ENCODE data around the gene VSIG10.

VSIG10 gene

DNA sequence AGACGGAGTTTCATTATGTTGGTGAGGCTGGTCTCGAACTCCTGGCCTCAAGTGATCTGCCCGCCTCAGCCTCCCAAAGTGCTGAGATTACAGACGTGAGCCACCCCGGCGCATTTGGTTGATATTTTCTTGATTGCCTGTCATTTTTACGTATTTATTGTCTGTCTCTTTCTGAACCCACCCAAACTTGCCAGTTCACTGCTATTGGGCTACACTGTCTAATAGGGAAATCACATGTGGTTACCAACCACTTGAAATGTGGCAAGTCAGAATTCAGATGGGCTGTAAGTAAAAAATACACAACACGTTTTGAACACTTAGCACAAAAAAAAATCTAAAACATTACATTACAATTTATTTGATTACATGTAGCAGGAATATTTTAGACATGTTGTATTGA, 44.9 kb downstream of the VSIG10 start:
- Histone ChIP-seq H3K9ac (ENCODE audit: low read length) (peak overlapping the region; percentile 49), H2AK5ac (ENCODE audit: low read length) (no peak overlapping the region)

DNA sequence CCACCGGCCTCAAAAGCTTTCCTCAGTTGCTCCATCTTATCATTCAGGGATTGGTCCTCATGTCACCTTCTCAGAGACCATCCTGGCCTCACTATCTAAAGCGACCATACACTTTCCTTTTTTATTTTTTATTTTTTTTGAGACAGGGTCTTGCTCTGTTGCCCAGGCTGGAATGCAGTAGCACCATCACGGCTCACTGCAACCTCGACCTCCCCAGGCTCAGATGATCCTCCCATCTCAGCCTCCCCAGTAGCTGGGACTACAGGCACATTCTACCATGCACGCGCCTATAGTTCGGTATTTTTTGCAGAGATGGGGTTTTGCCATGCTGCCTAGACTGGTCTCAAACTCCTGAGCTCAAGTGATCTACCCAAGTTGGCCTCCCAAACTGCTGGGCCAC, 45.6 kb downstream of the VSIG10 start:
- Histone ChIP-seq H3K9ac (ENCODE audit: low read length) (no peak overlapping the region), H3K36me3 (ENCODE audit: control insufficient read depth, insufficient read depth, low read length) (no peaks in the 10 kb centered on the region), H3K27me3 (ENCODE audit: insufficient read depth, low read length, poor library complexity) (no peaks in the 10 kb centered on the region), H3K79me1 (ENCODE audit: low read length) (peaks cover 9% of the 10 kb centered on the region), H3K56ac (ENCODE audit: low read length) (no peak overlapping the region), H3K4ac (ENCODE audit: low read depth, low read length) (no peak overlapping the region), H4K8ac (ENCODE audit: low read depth, low read length) (no peak overlapping the region), H3K23ac (ENCODE audit: low read length) (no peak overlapping the region), H2BK15ac (replicated peaks; ENCODE audit: low read depth) (no peak overlapping the region), H3K79me2 (ENCODE audit: control insufficient read depth, insufficient read depth, low read length) (peaks cover 17% of the 10 kb centered on the region), H3K4me2 (ENCODE audit: low read length) (no peak overlapping the region), H3K27ac (ENCODE audit: low read depth, low read length) (no peak overlapping the region), H3K18ac (ENCODE audit: low read length) (no peak overlapping the region), H3K4me1 (ENCODE audit: control insufficient read depth, low read depth, low read length) (peaks cover 4% of the 10 kb centered on the region), H2AK5ac (ENCODE audit: low read length) (no peak overlapping the region), H4K5ac (ENCODE audit: low read length) (no peak overlapping the region), H3K4me3 (ENCODE audit: low read length) (no peak overlapping the region), H2BK5ac (ENCODE audit: low read length) (no peak overlapping the region), H2BK120ac (ENCODE audit: low read depth, low read length) (no peak overlapping the region)
- no peak for DNase-seq
- no CpG with 5 or more reads among the region's 7 CpGs for WGBS (ENCODE audit: extremely low coverage, insufficient coverage, low lambda C conversion rate)

More for the DNA sequence above, 44.9 kb downstream of the VSIG10 start:
- Histone ChIP-seq H3K79me2 (ENCODE audit: control insufficient read depth, insufficient read depth, low read length) (peaks cover 15% of the 10 kb centered on the region), H2BK5ac (ENCODE audit: low read length) (no peak overlapping the region), H3K4me3 (ENCODE audit: low read length) (no peak overlapping the region), H3K4me2 (ENCODE audit: low read length) (no peak overlapping the region), H3K27me3 (ENCODE audit: insufficient read depth, low read length, poor library complexity) (no peaks in the 10 kb centered on the region), H3K79me1 (ENCODE audit: low read length) (peaks cover 5% of the 10 kb centered on the region), H3K4me1 (ENCODE audit: control insufficient read depth, low read depth, low read length) (peaks cover 4% of the 10 kb centered on the region), H3K27ac (ENCODE audit: low read depth, low read length) (no peak overlapping the region), H2BK120ac (ENCODE audit: low read depth, low read length) (no peak overlapping the region), H3K4ac (ENCODE audit: low read depth, low read length) (no peak overlapping the region), H4K8ac (ENCODE audit: low read depth, low read length) (no peak overlapping the region), H2BK15ac (replicated peaks; ENCODE audit: low read depth) (no peak overlapping the region), H3K23ac (ENCODE audit: low read length) (no peak overlapping the region), H3K18ac (ENCODE audit: low read length) (peak overlapping the region; percentile 70), H3K56ac (ENCODE audit: low read length) (peak overlapping the region; percentile 65), H4K5ac (ENCODE audit: low read length) (no peak overlapping the region), H3K36me3 (ENCODE audit: control insufficient read depth, insufficient read depth, low read length) (no peaks in the 10 kb centered on the region)
- no peak for DNase-seq
- WGBS (ENCODE audit: extremely low coverage, insufficient coverage, low lambda C conversion rate) = no CpG with 5 or more reads among the region's 8 CpGs

DNA sequence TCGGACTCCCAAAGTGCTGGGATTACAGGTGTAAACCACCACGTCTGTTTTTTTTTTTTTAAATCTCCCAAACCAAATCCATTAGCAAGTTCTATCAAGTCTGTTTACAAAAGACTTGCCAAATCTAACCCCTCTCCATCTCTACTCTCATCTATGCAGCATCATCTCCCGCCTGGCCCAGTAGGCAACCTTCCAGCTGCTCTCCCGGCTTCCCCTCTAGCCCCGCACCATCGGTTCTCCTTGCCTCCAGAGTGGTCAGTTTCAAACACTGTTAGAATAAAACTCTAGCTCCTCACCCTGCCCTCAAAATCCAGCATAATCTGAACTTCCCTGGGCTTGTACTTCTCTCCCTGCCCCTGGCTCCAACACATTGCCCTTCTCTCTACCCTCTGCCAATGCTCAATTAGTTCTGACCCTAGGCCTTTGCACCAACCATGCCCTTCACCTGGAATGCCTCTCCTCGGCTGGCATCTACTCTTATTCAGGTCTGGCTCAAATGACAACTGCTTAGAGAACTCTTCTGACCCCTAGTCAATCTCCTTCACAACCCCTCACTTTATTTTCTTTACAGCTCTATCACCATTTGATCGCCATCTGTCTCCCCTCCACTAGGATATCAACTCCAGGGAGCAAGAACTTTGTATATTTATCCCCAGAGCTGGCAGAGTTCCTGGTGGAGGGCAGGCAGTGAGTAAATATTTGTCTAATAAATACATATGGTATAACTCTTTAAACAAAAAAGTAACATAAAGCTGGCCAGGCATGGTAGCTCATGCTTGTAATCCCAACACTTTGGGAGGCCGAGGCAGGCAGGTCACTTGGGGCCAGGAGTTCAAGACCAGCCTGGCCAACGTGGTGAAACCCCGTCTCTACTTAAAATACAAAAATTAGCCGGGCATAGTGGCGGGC, 47.7 kb downstream of the VSIG10 start:
- Histone ChIP-seq H3K27ac (ENCODE audit: low read depth, low read length) (no peak overlapping the region), H2BK15ac (replicated peaks; ENCODE audit: low read depth) (no peak overlapping the region)
- WGBS (ENCODE audit: extremely low coverage, insufficient coverage, low lambda C conversion rate) = no CpG with 5 or more reads among the region's 13 CpGs

DNA sequence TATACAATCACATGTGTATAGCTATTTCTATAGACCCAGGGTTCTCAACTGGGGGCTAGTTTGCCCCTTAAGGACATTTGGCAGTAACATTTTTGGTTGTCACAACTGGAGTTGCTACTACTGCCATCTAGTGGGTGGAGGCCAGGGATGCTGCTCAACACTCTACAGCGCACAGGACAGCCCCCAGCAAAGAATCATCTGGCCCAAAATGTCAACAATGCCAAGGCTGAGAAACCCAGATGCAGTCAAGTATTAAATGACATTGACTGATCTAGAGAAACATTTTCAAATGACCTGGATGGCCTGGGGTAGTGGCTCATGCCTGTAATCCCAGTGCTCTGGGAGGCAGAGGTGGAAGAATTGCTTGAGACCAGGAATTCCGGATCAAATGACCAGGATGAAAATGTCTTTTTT, 48.7 kb downstream of the VSIG10 start:
- no CpG with 5 or more reads among the region's 2 CpGs for WGBS (ENCODE audit: extremely low coverage, insufficient coverage, low lambda C conversion rate)
- Histone ChIP-seq H3K79me2 (ENCODE audit: control insufficient read depth, insufficient read depth, low read length) (peaks cover 23% of the 10 kb centered on the region), H3K23ac (ENCODE audit: low read length) (no peak overlapping the region), H3K9ac (ENCODE audit: low read length) (no peak overlapping the region), H3K56ac (ENCODE audit: low read length) (no peak overlapping the region), H2BK15ac (replicated peaks; ENCODE audit: low read depth) (no peak overlapping the region), H3K18ac (ENCODE audit: low read length) (no peak overlapping the region), H2BK5ac (ENCODE audit: low read length) (no peak overlapping the region), H3K4me2 (ENCODE audit: low read length) (no peak overlapping the region), H4K8ac (ENCODE audit: low read depth, low read length) (no peak overlapping the region), H3K4me3 (ENCODE audit: low read length) (no peak overlapping the region), H3K4ac (ENCODE audit: low read depth, low read length) (no peak overlapping the region), H3K79me1 (ENCODE audit: low read length) (peaks cover 18% of the 10 kb centered on the region), H3K27ac (ENCODE audit: low read depth, low read length) (no peak overlapping the region), H3K36me3 (ENCODE audit: control insufficient read depth, insufficient read depth, low read length) (peaks cover 2% of the 10 kb centered on the region), H3K27me3 (ENCODE audit: insufficient read depth, low read length, poor library complexity) (no peaks in the 10 kb centered on the region), H4K5ac (ENCODE audit: low read length) (no peak overlapping the region), H2AK5ac (ENCODE audit: low read length) (no peak overlapping the region), H2BK120ac (ENCODE audit: low read depth, low read length) (no peak overlapping the region), H3K4me1 (ENCODE audit: control insufficient read depth, low read depth, low read length) (peaks cover 7% of the 10 kb centered on the region)
- peak; percentile 83 for DNase-seq

More for the DNA sequence above, 47.7 kb downstream of the VSIG10 start:
- H3K27me3 ChIP-seq (ENCODE audit: insufficient read depth, low read length, poor library complexity) = no peaks in the 10 kb centered on the region
- H4K8ac ChIP-seq (ENCODE audit: low read depth, low read length) = no peak overlapping the region
- H3K79me1 ChIP-seq (ENCODE audit: low read length) = peaks cover 18% of the 10 kb centered on the region
- H2AK5ac ChIP-seq (ENCODE audit: low read length) = no peak overlapping the region
- no peak overlapping the region for H3K23ac ChIP-seq (ENCODE audit: low read length)
- peaks cover 23% of the 10 kb centered on the region for H3K79me2 ChIP-seq (ENCODE audit: control insufficient read depth, insufficient read depth, low read length)
- no peak overlapping the region for H3K4ac ChIP-seq (ENCODE audit: low read depth, low read length)
- H3K4me3 ChIP-seq (ENCODE audit: low read length) = no peak overlapping the region
- no peak overlapping the region for H2BK5ac ChIP-seq (ENCODE audit: low read length)
- no peak overlapping the region for H4K5ac ChIP-seq (ENCODE audit: low read length)
- H3K9ac ChIP-seq (ENCODE audit: low read length) = no peak overlapping the region
- DNase-seq = no peak
- H3K4me2 ChIP-seq (ENCODE audit: low read length) = no peak overlapping the region
- H3K36me3 ChIP-seq (ENCODE audit: control insufficient read depth, insufficient read depth, low read length) = peaks cover 2% of the 10 kb centered on the region
- H3K18ac ChIP-seq (ENCODE audit: low read length) = no peak overlapping the region
- H3K56ac ChIP-seq (ENCODE audit: low read length) = no peak overlapping the region
- H3K4me1 ChIP-seq (ENCODE audit: control insufficient read depth, low read depth, low read length) = peaks cover 7% of the 10 kb centered on the region
- H2BK120ac ChIP-seq (ENCODE audit: low read depth, low read length) = no peak overlapping the region

DNA sequence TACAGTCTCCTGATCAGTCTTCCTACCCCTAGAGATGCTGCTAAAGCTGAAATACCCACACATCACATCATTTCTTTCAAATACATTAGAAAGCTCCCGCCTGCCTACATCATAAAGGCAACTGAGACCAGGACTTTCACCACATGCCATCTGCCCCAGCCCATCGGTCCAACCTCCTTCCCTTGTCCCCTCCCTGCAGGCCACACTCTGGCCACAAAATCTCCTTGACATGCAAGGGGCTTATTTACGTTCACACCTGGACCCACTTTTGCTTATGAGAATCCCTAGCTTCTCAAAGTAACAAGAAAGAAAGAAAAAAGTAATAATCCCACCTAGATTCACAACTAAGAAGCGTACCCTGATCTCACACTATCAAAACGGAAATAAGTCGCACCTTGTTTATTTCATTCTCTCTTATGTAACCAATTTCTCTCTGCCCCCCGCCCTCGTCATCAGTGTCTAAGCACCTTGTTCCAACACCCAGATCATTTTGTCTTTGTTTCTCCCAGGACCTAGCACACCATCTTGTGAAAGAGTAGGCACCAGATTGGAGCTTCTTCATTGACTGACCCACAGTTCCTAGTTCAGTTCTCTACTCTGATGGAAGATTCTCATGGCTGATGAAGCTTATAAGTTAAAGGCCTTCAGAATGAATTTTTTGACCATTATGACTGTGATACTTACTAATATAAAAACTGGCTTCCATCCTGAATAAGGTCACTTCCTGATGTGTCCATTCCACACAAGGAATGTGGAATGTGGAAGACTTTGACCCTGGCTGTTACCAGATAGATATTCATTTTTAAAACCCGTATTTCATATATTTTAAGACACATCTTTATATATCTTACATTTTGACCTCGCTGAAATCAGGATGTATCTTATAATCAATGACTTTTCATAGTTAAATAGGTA, 50.5 kb downstream of the VSIG10 start:
- Histone ChIP-seq H3K27me3 (ENCODE audit: insufficient read depth, low read length, poor library complexity) (no peaks in the 10 kb centered on the region), H3K79me1 (ENCODE audit: low read length) (peaks cover 18% of the 10 kb centered on the region), H4K5ac (ENCODE audit: low read length) (no peak overlapping the region), H3K9ac (ENCODE audit: low read length) (no peak overlapping the region), H3K79me2 (ENCODE audit: control insufficient read depth, insufficient read depth, low read length) (peaks cover 19% of the 10 kb centered on the region), H3K36me3 (ENCODE audit: control insufficient read depth, insufficient read depth, low read length) (peaks cover 2% of the 10 kb centered on the region), H3K4me3 (ENCODE audit: low read length) (no peak overlapping the region), H3K27ac (ENCODE audit: low read depth, low read length) (no peak overlapping the region), H2AK5ac (ENCODE audit: low read length) (no peak overlapping the region), H2BK5ac (ENCODE audit: low read length) (no peak overlapping the region), H3K56ac (ENCODE audit: low read length) (no peak overlapping the region), H2BK15ac (replicated peaks; ENCODE audit: low read depth) (no peak overlapping the region), H3K4me2 (ENCODE audit: low read length) (no peak overlapping the region), H3K4ac (ENCODE audit: low read depth, low read length) (no peak overlapping the region), H3K23ac (ENCODE audit: low read length) (no peak overlapping the region), H4K8ac (ENCODE audit: low read depth, low read length) (no peak overlapping the region), H2BK120ac (ENCODE audit: low read depth, low read length) (no peak overlapping the region), H3K4me1 (ENCODE audit: control insufficient read depth, low read depth, low read length) (peaks cover 5% of the 10 kb centered on the region), H3K18ac (ENCODE audit: low read length) (no peak overlapping the region)
- DNase-seq = no peak
- WGBS (ENCODE audit: extremely low coverage, insufficient coverage, low lambda C conversion rate) = 100% methylated on average over 1 of the region's 10 CpGs

Data from mesendoderm (in vitro differentiated cells).